Measurements from ENCODE around the gene MYH9.
A peak's percentile ranks its signal among the peaks of the same experiment; 100 is the strongest.

The MYH9 gene

DNA sequence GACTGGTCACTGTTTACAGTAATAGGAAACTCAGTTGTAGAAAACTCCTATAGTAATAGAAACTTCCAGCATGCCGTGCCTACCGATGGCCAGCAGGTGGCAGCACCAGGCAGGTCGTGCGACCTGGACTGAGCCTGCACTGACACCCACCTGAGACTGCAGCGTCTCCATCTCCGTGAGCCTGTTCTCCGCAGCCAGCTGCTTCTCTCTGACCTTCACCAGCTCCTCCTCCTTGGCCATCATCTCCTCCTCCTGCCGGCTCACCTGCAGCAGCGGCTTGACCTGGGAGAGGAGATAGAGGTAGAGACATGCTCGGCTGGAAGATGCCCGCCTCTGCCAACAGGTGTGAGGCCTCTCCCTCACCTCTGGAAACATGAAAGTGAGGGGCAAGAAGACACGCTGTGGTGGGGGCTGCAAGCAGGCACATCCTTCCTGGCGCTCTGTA lies 86.4 kb downstream of the MYH9 start:
- Histone ChIP-seq H3K4me2 (ENCODE audit: low read length) (no peak overlapping the region), H3K4me3 (ENCODE audit: low read length) (no peak overlapping the region), H3K9me3 (ENCODE audit: control insufficient read depth, insufficient read depth, low read length) (no peaks in the 10 kb centered on the region), H4K20me1 (ENCODE audit: control insufficient read depth, insufficient read depth, low read depth, low read length) (0 out of 2 replicates have a peak, but pooled peaks cover 3% of the 10 kb centered on the region), H3K9me2 (replicated peaks; ENCODE audit: control insufficient read depth, low read length) (no peaks in the 10 kb centered on the region), H3K79me2 (ENCODE audit: control insufficient read depth, low read length) (no peaks in the 10 kb centered on the region), H3F3A (ENCODE audit: control insufficient read depth, insufficient read depth) (peaks cover 11% of the 10 kb centered on the region), H3K27me3 (ENCODE audit: control insufficient read depth, low read length) (no peaks in the 10 kb centered on the region), H3K4me1 (ENCODE audit: control insufficient read depth, low read length) (peaks cover 4% of the 10 kb centered on the region; the same call in 1 of the 2 replicates), H3K27ac (ENCODE audit: low read depth, low read length) (no peak overlapping the region), H3K36me3 (ENCODE audit: control insufficient read depth, low read length) (peaks cover 97% of the 10 kb centered on the region)
- TF ChIP-seq CTCF (IDR thresholded peaks at IDR 0.05; ENCODE audit: low read depth, low read length, poor library complexity, severe bottlenecking) (peak; percentile 95), EZH2phosphoT487 (IDR thresholded peaks at IDR 0.05; ENCODE audit: borderline replicate concordance, low read length) (no peak)

GRCh38 chr22:36300396-36301212 lies 87.2 kb downstream of the MYH9 start:
- no peak overlapping the region for H3K4me2 ChIP-seq (ENCODE audit: low read length)
- 0 out of 2 replicates have a peak, but pooled peaks cover 3% of the 10 kb centered on the region for H4K20me1 ChIP-seq (ENCODE audit: control insufficient read depth, insufficient read depth, low read depth, low read length)
- H3K9me3 ChIP-seq (ENCODE audit: control insufficient read depth, insufficient read depth, low read length), result no peaks in the 10 kb centered on the region
- TF ChIP-seq EZH2phosphoT487 (IDR thresholded peaks at IDR 0.05; ENCODE audit: borderline replicate concordance, low read length), result no peak
- no peaks in the 10 kb centered on the region for H3K79me2 ChIP-seq (ENCODE audit: control insufficient read depth, low read length)
- H3K36me3 ChIP-seq (ENCODE audit: control insufficient read depth, low read length), result peaks cover 96% of the 10 kb centered on the region
- H3K27ac ChIP-seq (ENCODE audit: low read depth, low read length), result no peak overlapping the region
- peaks cover 4% of the 10 kb centered on the region; the same call in 1 of the 2 replicates for H3K4me1 ChIP-seq (ENCODE audit: control insufficient read depth, low read length)
- no peaks in the 10 kb centered on the region for H3K27me3 ChIP-seq (ENCODE audit: control insufficient read depth, low read length)
- peaks cover 11% of the 10 kb centered on the region for H3F3A ChIP-seq (ENCODE audit: control insufficient read depth, insufficient read depth)
- H3K4me3 ChIP-seq (ENCODE audit: low read length), result no peak overlapping the region
- no peaks in the 10 kb centered on the region for H3K9me2 ChIP-seq (replicated peaks; ENCODE audit: control insufficient read depth, low read length)

DNA sequence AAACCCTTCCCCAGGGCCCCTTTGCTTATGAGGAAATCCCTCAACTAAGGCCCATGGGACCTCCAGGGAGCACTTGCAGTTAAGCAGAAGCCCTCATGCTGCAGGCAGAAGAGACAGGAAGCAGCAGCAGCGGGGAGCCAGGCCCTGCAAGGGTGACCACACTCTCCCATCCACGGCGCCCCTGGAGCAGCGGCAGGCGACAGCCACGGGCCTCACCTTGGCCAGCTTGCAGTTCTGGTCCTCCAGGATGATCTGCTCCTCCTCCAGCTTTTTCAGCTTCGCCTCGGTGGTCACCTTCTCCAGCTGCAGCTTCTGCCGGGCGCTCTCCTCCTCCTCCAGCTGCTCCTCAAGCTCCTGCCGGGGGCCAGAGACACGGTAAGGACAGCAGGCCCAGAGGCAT lies 87.9 kb downstream of the MYH9 start:
- H3K9me2 ChIP-seq (replicated peaks; ENCODE audit: control insufficient read depth, low read length), result no peaks in the 10 kb centered on the region
- no peaks in the 10 kb centered on the region for H3K27me3 ChIP-seq (ENCODE audit: control insufficient read depth, low read length)
- no peak overlapping the region for H3K4me2 ChIP-seq (ENCODE audit: low read length)
- H4K20me1 ChIP-seq (ENCODE audit: control insufficient read depth, insufficient read depth, low read depth, low read length), result 0 out of 2 replicates have a peak, but pooled peaks cover 3% of the 10 kb centered on the region
- H3K4me3 ChIP-seq (ENCODE audit: low read length), result no peak overlapping the region
- H3K36me3 ChIP-seq (ENCODE audit: control insufficient read depth, low read length), result peaks cover 96% of the 10 kb centered on the region
- TF ChIP-seq CTCF (IDR thresholded peaks at IDR 0.05; ENCODE audit: low read depth, low read length, poor library complexity, severe bottlenecking) (no peak), EZH2phosphoT487 (IDR thresholded peaks at IDR 0.05; ENCODE audit: borderline replicate concordance, low read length) (no peak)
- no peaks in the 10 kb centered on the region for H3K79me2 ChIP-seq (ENCODE audit: control insufficient read depth, low read length)
- H3K9me3 ChIP-seq (ENCODE audit: control insufficient read depth, insufficient read depth, low read length), result no peaks in the 10 kb centered on the region
- H3K4me1 ChIP-seq (ENCODE audit: control insufficient read depth, low read length), result peaks cover 4% of the 10 kb centered on the region; the same call in 1 of the 2 replicates
- no peak overlapping the region for H3K27ac ChIP-seq (ENCODE audit: low read depth, low read length)
- H3F3A ChIP-seq (ENCODE audit: control insufficient read depth, insufficient read depth), result peaks cover 11% of the 10 kb centered on the region

DNA sequence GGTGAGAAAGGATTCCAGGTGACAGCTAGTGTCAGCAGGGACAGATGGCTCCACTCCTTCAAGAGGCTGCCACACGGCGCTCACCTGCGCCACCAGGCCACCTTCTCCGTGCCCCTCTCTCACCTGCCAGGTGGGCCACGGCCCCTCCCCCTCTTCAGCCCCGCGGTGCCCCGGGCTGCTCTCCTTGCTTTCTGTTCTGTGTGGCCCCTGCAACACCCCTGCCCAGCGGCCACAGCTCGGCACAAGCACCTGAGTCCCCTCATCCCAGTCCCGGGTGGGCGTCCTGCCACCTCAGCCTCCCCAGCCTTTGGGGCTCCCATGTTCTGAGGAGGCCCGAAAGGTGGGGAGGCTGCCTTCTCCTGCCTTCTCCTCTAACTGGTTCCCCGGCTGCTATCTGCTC lies 88.5 kb downstream of the MYH9 start:
- Histone ChIP-seq H3K9me3 (ENCODE audit: control insufficient read depth, insufficient read depth, low read length) (no peaks in the 10 kb centered on the region), H3K4me3 (ENCODE audit: low read length) (no peak overlapping the region), H3K27me3 (ENCODE audit: control insufficient read depth, low read length) (no peaks in the 10 kb centered on the region), H3K4me1 (ENCODE audit: control insufficient read depth, low read length) (peaks cover 4% of the 10 kb centered on the region; the same call in 1 of the 2 replicates), H3K9me2 (replicated peaks; ENCODE audit: control insufficient read depth, low read length) (no peaks in the 10 kb centered on the region), H3K27ac (ENCODE audit: low read depth, low read length) (no peak overlapping the region), H4K20me1 (ENCODE audit: control insufficient read depth, insufficient read depth, low read depth, low read length) (0 out of 2 replicates have a peak, but pooled peaks cover 3% of the 10 kb centered on the region), H3K4me2 (ENCODE audit: low read length) (no peak overlapping the region), H3F3A (ENCODE audit: control insufficient read depth, insufficient read depth) (peaks cover 11% of the 10 kb centered on the region), H3K36me3 (ENCODE audit: control insufficient read depth, low read length) (peaks cover 96% of the 10 kb centered on the region), H3K79me2 (ENCODE audit: control insufficient read depth, low read length) (no peaks in the 10 kb centered on the region)
- TF ChIP-seq EZH2phosphoT487 (IDR thresholded peaks at IDR 0.05; ENCODE audit: borderline replicate concordance, low read length), result no peak
- no peak for TF ChIP-seq CTCF (IDR thresholded peaks at IDR 0.05; ENCODE audit: low read depth, low read length, poor library complexity, severe bottlenecking)

All from DOHH2 (cell line).